Activated CD4-positive, alpha-beta T cell treated with anti-CD3 and anti-CD28 coated beads for 1 hour (primary cell): Measurements from ENCODE around the gene STK24.
A peak's percentile ranks its signal among the peaks of the same experiment; 100 is the strongest.
"Not testable (repeated sequence)": the region's sequence is repeated elsewhere in the genome, so short reads cannot be mapped to it uniquely, and the experiment has no call there.

Experiments used
- DNase-seq: peaks from one replicate; pipeline ENCODE4 v3.0.0-alpha.2; 2020

Gene STK24

DNA sequence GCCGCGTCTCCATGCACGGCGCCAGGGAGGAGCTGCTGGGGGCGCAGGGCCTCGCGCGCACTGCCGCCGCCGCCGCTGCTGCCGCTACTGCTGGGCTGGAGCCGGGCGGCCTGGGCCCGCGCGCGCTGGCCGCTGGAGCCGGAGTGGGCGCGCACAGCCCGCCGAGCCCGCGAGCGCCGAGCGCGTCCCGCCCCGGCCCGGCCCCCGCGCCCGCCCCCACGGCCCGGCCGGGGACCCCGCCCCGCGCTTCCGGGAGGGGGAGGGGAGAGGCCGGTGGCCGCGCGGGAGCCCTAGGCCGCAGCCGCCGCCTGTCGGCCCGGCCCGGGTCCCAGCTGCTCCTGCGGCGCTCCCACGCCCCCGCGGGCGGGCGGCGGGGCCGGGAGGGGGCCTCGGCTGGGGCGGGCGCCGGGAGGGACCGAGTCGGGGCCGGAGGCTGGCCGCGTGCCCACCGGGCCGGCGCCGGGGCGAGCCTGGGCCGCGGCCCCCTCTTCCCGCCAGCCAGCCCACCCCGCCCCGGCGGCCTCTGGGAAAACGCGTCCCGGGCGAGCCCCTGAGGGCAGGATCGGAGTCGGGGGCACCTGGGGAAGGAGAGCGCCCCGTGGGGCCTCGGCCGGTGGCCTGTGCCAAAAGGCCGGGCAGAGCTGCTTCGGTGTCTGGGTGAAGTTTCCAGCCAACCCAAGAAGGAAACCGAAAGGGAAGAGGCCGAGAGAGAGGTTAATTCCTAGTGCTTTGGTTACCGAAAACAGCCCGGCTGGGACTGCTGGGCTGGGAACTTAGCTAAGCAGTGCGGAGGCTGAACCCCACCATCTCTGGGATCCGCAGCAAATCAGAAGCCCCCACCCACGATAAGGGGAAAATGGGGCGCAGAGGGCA lies at the start of gene STK24:
Gene STK24, minus strand, starts transcription at position 145 of the 873 bp plus-strand sequence. CDS start 321 bp downstream, outside the sequence.
- DNase-seq = peak; percentile 42

DNA sequence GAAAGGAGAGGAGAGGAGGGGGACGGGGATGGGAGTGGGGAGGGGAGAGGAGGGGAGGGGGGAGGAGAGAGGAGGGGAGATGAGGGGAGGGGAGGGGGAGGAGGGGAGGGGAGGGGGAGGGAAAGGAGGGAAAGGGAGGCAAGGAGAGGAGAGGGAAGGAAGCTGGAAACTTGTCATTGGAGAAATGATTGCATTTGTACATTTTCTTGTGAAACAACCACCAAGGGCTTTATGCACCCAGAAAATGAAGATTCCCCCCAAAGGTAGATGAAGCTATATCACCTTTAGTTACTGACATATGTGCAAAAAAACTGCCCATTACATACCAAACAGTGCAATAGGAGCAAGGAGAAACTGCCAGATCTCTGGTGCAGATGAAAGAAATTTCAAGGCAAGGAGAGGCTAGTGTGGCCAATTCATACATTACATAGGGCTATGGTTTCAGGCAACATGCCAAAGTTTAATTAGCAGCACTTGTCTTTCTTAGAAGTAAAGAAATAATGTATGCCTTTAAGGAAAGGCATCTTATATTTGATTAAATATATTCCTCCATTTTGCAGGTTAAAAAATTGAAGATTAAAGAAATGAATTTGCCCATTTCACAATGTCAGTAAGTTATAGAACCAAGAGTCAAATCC lies 49.5 kb upstream of the STK24 start:
- no peak for DNase-seq

GRCh38 chr13:98624589-98624988 lies 47.7 kb upstream of the STK24 start:
- DNase-seq = not testable (repeated sequence)

DNA sequence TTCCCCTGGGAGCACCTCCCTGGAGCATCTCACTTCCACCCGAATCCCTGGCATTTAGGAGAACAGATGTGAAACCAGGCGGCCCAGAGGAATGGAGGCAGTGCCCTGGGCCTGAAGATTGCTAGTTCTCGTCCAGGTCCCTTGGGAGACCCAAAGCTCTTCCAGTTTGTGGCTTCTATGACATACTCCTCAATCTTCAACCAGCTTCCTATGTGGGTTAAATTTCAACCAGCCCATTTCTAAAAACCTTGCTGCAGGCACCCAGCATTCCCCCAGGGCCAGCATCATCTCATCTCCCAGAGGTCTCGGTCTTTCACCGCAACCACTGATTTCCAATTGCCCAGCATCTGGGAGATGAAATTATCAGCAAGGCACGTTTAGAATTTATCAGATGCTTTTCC lies 46.0 kb upstream of the STK24 start:
- no peak for DNase-seq

- no peak for DNase-seq
Measured at GRCh38 chr13:98619556-98619955, 42.6 kb upstream of the STK24 start.

GRCh38 chr13:98615595-98615994 lies 38.7 kb upstream of the STK24 start:
- DNase-seq = not testable (repeated sequence)

DNA sequence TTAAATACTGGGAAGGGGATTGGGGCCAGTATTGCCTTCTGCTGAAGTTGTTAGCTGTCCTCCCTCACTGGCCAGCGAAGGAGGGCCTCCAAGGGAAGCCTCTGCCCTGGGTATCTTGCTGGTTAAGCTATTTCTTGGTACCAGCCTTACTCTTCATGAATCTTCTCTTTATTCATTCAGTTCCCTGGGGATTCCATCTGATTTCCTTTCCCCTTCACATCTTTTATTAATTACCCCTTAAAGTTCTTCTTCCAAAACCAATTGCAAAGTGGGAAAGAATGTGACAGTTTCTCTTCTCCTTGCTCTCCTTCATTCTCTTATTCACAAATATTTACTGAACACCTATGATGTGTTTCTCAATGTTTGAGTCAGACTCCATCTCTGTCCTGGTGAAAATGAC lies 36.7 kb upstream of the STK24 start:
- DNase-seq = no peak

DNA sequence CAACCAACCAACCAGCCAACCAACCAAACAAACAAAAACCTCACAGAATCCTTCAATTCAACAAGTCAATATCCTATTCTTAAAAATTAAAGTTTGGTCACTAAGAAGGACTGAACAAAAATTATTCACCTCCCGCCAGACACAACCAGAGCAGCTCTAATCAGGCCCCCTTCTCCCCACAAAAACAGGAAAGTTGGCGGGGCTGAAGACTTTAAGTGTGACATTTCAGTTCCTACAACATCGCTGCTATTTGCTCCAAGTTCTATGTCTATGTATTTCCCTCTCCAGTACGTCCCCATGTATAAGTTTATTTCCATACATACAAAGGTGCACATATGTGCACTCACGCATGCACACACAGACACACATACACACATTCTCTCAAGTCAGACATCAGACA lies 32.8 kb upstream of the STK24 start:
- DNase-seq = no peak

DNA sequence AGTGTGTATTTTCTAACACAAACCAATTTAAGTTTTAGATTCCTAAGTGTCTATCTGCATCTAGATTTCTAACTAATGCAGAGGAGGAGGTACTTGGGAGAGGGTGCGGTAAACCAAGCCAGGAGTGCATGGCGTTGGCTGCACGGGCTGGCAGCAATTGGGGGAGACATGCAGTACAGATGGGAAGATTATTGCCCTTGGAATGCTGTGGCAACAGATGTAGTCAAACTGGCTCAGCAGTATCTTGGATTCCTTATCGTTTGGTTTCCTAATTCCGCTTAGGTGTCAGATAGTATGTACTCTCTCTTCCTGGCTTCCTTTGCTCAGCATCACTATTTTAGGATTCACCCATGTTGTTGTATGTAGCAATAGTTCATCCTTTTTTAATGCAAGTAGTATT lies 29.4 kb upstream of the STK24 start:
- no peak for DNase-seq

DNA sequence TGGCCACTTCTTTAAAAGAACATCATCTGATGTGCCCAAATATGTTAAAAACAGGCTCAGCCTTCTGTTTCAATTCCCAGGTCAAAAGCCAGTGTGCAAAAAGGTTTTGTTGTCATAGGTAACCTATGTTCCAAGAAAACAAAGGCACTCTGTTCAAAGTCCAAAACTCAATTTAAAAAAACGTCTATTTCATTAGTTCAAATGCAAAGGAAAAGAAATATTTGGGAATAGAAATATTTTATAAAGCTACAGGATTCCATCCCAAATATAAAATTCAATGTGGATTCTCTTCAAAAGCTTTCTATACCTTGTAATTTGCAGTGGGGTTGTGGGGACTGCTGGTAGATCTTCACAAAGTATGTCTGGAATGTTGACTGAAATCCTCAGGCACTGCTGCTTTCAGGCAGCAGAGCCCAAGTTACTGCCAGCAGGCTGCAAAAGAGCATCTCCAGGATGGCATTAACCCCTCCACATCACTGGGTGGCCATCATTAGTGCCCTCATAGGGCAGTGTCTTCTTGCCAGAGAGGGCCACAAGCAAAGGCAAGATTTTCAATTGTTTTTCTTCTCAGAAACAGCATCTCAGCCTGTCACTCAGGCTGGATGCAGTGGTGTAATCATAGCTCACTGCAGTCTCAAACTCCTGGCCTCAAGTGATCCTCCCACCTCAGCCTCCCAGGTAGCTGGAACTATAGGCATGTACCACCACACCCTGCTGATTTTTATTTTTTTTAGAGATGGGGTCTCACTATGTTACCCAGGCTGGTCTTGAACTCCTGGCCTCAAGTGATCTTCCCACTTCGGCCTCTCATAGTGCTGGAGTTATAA lies 22.8 kb upstream of the STK24 start:
- no peak for DNase-seq

DNA sequence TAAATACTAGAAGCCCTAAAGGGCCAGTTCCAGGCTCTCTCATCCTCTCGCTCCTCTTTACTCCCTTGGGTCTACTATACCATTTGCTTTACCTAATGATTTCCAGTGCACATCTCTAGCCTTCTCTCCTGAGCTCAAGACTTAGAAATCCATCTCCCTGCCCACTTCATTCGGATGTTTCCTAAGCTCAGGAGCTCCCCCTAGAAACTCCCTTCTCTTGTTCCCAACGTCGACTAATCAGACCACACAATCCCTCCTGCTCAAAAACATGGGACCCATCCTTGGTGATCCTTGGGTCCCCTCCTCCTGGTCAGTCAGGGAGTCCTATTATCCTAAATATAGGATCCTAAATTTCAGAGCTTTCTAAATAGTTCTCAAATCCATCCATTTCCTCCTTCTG lies 21.1 kb upstream of the STK24 start:
- no peak for DNase-seq

DNA sequence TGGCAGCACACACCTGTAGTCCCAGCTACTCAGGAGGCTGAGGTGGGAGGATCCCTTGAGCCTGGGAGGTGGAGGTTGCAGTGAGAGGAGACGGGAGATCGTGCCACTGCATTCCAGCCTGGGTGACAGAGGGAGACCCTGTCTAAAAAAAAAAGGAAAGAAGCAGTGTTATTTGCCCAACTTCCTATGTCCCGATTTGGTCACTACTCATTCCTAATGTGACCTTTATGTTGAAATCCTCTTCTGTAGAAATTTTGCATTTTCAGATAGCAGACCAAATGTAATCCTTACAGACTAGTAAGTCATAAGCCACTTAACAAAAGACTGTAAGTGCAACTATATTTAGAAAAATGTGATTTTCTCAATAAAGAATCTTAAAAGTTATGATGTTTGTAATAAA lies 18.2 kb upstream of the STK24 start:
- no peak for DNase-seq

DNA sequence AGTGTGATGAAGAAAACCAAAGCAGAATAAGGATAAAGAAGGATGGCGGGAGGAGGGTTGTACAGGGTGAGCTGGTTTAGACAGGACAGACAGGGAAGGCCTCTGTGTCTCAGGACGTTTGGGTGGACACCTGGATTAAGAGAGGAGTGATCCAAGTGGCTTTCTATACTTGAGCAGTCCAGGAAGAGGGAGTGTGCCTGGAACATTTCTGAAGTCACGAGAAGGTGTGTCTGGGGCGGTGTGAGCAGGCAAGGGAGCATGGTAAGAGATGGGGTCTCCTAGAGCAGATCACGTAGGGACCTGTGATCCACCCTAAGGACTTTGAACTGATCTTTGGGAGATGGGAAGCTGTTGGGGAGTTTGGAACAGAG lies 15.4 kb upstream of the STK24 start:
- no peak for DNase-seq

- DNase-seq = no peak
Measured at GRCh38 chr13:98591721-98592361, 14.9 kb upstream of the STK24 start.

DNA sequence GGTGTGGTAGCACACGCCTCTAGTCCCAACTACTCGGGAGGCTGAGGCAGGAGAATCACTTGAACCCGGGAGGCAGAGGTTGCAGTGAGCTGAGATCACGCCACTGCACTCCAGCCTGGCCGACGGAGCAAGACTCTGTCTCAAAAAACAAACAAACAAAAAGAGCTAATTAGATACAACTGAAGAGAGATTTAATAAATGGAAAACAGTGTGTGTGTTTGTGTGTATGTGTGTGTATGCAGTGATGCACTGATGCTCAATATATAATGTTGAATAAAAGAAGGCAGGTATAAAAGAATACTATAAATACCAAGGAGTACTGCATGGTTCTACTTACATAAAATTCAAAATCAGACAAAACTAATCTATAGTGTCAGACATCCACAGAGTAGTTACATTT lies 13.6 kb upstream of the STK24 start:
- DNase-seq = not testable (repeated sequence)

GRCh38 chr13:98589516-98589915 lies 12.6 kb upstream of the STK24 start:
- DNase-seq = not testable (repeated sequence)

GRCh38 chr13:98586400-98587345 lies 9.8 kb upstream of the STK24 start:
- DNase-seq = no peak

DNA sequence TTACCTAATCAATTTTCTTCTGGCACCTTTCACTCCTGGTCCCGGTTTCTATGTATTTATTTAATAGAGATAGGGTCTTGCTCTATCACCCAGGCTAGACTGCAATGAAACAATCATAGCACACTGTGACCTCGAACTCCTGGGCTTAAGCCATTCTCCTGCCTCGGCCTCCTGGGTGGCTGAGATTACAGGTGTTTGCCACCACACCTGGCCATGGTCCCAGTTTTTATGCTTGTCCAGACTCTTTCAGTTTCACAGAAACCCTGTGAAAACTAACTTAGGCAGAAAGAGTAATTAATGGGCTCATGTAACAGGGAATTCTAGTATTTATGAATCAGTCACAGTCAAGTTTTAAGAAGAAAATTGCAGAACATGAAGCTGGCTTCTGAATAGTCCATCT lies 9.0 kb upstream of the STK24 start:
- DNase-seq = no peak

- no peak for DNase-seq
Measured at GRCh38 chr13:98585398-98585754, 8.5 kb upstream of the STK24 start.

DNA sequence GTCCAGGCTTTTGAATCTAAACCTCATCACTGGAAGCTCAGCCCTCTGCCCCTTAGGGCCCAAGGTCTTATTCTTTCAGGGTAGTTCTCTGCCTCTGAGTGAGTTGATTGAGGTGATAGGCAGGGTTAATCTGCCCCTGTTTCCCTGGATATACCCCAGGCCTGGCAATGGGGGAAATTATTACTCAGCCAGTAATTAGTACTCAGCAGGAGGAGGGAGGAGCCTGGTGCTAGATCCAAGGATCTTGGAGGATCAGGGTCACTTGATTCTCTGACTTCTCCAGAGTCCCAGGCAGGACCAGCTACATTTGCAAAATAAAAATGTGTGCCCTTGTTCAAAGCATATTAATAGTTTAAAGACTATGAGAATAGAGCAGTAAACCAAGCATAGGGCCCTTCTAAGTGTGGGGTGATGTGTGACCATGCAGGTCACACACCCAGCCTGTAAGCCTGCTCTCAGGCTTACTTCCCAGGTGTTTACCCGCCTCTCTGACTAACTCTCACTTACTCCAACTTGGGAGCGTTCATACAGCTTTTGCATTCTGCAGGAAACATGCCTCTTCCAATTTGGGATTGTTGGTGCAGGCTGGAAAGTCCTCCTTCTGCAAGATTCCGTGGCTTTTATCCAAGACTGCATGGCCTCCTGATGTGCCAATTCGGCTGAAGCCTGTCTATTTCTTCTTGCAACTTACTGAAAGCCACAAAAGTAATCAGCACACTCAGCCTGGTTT lies 7.9 kb upstream of the STK24 start:
- no peak for DNase-seq

GRCh38 chr13:98582947-98583346 lies 6.0 kb upstream of the STK24 start:
- no peak for DNase-seq
